CD4-positive, alpha-beta memory T cell (primary cell): ENCODE measurements around the gene BRIP1. TPM values are rescaled to one million over a fixed set of nuclear protein-coding genes. Genes with fewer than 3 reads are reported as not detected.

ENCODE experiments used
- CTCF ChIA-PET: fragments of 350-600 bp; sonication (Branson Sonifier 250); formaldehyde crosslinking; loops from one replicate; lab custom pipeline; 2021; ENCODE audit warnings: inconsistent platforms; ENCODE audit not compliant: partially characterized antibody; lab: Charles Lee
- POLR2A ChIA-PET: fragments of 350-600 bp; sonication (Branson Sonifier 250); formaldehyde crosslinking; loops from one replicate; lab custom pipeline; 2021; ENCODE audit not compliant: partially characterized antibody; lab: Charles Lee
- DNase-seq, 5 donors: peaks; one replicate each; pipeline versions ENCODE4 v3.0.0 to v3.0.0-alpha.2; 2020 to 2022; ENCODE audit warnings: mixed read lengths in 1 of 5
- H3K27ac ChIP-seq: one replicate; pipeline ENCODE4 v1.7.0; 2013; ENCODE audit warnings: low read depth, low read length
- H3K27me3 ChIP-seq: 2 replicates; pipeline ENCODE4 v1.7.0; 2013; ENCODE audit warnings: mild to moderate bottlenecking, low read length, moderate library complexity; ENCODE audit not compliant: insufficient read depth
- H3K36me3 ChIP-seq: 2 replicates; pipeline ENCODE4 v1.7.0; 2013; ENCODE audit warnings: mild to moderate bottlenecking, low read length, moderate library complexity; ENCODE audit not compliant: insufficient read depth
- H3K4me1 ChIP-seq: 2 replicates; pipeline ENCODE4 v1.7.0; 2013; ENCODE audit warnings: mild to moderate bottlenecking, low read length, moderate library complexity; ENCODE audit not compliant: insufficient read depth
- H3K4me3 ChIP-seq, 2 donors: one replicate each; pipeline ENCODE4 v1.7.0; 2013; ENCODE audit warnings: low read length in 2 of 2, mild to moderate bottlenecking in 1 of 2
- H3K9me3 ChIP-seq, 2 donors: one replicate each; pipeline ENCODE4 v1.7.0; 2013; ENCODE audit warnings: low read length in 2 of 2, control low read depth in 1 of 2; ENCODE audit not compliant: control insufficient read depth in 1 of 2
- H3K27ac Mint-ChIP-seq, 7 donors: one replicate each; pipeline ENCODE4 v1.8.0; 2020 to 2021; ENCODE audit warnings: mixed read lengths in 7 of 7, mild to moderate bottlenecking in 6 of 7, inconsistent platforms in 3 of 7, moderate library complexity in 3 of 7
- H3K27me3 Mint-ChIP-seq, 2 donors: one replicate each; pipeline ENCODE4 v1.8.0; 2020 to 2021; ENCODE audit warnings: mixed read lengths in 2 of 2
- H3K36me3 Mint-ChIP-seq, 2 donors: one replicate each; pipeline ENCODE4 v1.8.0; 2020 to 2021; ENCODE audit warnings: mixed read lengths in 2 of 2, inconsistent platforms in 1 of 2, mild to moderate bottlenecking in 1 of 2
- H3K4me1 Mint-ChIP-seq, 4 donors: one replicate each; pipeline ENCODE4 v1.8.0; 2020 to 2021; ENCODE audit warnings: mixed read lengths in 4 of 4, mild to moderate bottlenecking in 1 of 4
- H3K4me3 Mint-ChIP-seq, 8 donors: one replicate each; pipeline ENCODE4 v1.8.0; 2020 to 2021; ENCODE audit warnings: mixed read lengths in 8 of 8, mild to moderate bottlenecking in 7 of 8, moderate library complexity in 6 of 8, inconsistent platforms in 3 of 8
- H3K9me3 Mint-ChIP-seq, 8 donors: one replicate each; pipeline ENCODE4 v1.8.0; 2020 to 2021; ENCODE audit warnings: mixed read lengths in 8 of 8, mild to moderate bottlenecking in 5 of 8, inconsistent platforms in 3 of 8, moderate library complexity in 1 of 8
- intact Hi-C: fragments of 100-400 bp; cut with micrococcal nuclease; formaldehyde crosslinking; loops from one replicate; pipeline ENCODE4 v1.15.1; 2023
- polyA plus RNA-seq, 2 donors: library from polyadenylated mRNA; unstranded; fragments of 300-500 nt; fragmentation: Illumina TruSeq; gene quantifications; one replicate each; pipeline ENCODE4 v1.2.3, GENCODE V29; 2021
- total RNA-seq, 2 experiments: library from RNA; stranded (reverse); gene quantifications; one replicate each; pipeline ENCODE4 v1.2.3, GENCODE V29; 2021

Gene BRIP1
- total and polyA plus RNA-seq, 4 experiments from 2014 or later = 0.31 to 1.7 (median 1.3) TPM

DNA sequence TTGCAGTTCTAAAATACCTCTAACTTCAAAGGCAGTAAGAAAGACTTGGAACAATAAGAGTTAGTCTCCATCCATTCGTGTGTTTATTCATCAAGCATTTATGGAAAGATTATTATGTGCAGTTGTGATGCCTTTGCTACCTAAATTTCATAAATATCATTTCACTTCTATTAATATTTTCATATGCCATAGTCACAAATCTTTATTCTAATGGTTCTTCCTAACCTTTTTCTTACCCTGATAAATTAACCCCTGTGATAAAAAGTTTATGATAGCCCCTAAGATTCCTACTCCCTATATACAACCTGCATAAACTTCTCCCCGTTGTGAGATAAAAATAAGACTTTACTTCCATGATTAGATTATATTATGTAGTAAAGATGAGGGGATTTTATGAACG, 94.9 kb downstream of the BRIP1 start:
- no peaks in the 10 kb centered on the region for H3K36me3 ChIP-seq
- Mint-ChIP-seq H3K4me1 (no peaks in the 10 kb centered on the region), H3K9me3 (peaks cover 0 to 28% (median 16%) of the 10 kb centered on the region in 8 donors), H3K27me3 (no peaks in the 10 kb centered on the region), H3K4me3 (no peak overlapping the region), H3K36me3 (peaks cover 15 to 35% of the 10 kb centered on the region in 2 donors), H3K27ac (no peak overlapping the region)
- no peaks in the 10 kb centered on the region for H3K27me3 ChIP-seq
- POLR2A ChIA-PET = no interaction called here
- H3K4me1 ChIP-seq = no peaks in the 10 kb centered on the region
- intact Hi-C loops = no loop called here
- peaks cover 0 to 8% of the 10 kb centered on the region in 2 donors for H3K9me3 ChIP-seq
- DNase-seq = no peak
- CTCF ChIA-PET = no interaction called here
- no peak overlapping the region for H3K4me3 ChIP-seq
- no peak overlapping the region for H3K27ac ChIP-seq

DNA sequence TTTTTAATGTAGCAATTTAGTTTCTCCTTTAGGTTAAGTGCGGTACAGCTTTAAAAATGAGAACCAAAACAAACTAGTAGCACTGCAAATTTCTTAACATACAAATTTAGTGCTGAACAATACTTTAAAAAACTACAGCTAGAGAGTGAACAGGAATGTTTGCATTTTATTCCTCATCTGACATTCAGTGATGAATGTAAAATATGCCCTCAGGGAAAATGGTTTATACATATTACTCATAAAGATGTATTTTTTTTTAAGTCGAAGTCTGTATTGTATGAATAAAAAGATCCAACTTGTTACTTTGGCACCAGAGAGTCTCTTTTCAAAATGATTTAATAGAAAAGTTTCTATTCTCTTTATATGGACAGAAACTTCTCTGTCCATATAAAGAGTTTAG, 96.8 kb downstream of the BRIP1 start:
- POLR2A ChIA-PET = no interaction called here
- peaks cover 0 to 6% of the 10 kb centered on the region in 2 donors for H3K9me3 ChIP-seq
- Mint-ChIP-seq H3K9me3 (peaks cover 0 to 25% (median 14%) of the 10 kb centered on the region in 8 donors), H3K4me3 (no peak overlapping the region), H3K27ac (no peak overlapping the region), H3K36me3 (peaks cover 12 to 30% of the 10 kb centered on the region in 2 donors), H3K4me1 (no peaks in the 10 kb centered on the region), H3K27me3 (no peaks in the 10 kb centered on the region)
- H3K27me3 ChIP-seq = no peaks in the 10 kb centered on the region
- CTCF ChIA-PET = no interaction called here
- H3K4me3 ChIP-seq = no peak overlapping the region
- no peak for DNase-seq
- intact Hi-C loops = no loop called here
- no peaks in the 10 kb centered on the region for H3K4me1 ChIP-seq
- no peak overlapping the region for H3K27ac ChIP-seq
- no peaks in the 10 kb centered on the region for H3K36me3 ChIP-seq

DNA sequence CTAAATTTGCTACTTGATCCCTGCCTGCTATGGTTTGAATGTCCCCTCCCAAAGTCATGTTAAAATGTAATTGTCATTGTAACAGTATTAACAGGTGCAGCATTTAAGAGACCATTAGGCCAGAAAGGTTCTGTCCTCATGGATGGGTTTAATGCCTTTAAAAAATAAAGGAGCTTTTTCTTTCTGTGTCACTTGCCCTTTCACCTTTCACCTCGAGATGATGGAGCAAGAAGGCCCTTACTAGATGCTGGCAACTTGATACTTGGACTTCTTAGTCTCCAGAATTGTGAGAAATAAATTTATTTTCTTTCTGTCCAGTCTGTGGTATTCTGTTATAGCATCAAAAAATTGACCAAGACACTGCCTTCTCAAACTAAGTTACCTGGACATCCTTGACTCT, 98.5 kb downstream of the BRIP1 start:
- Mint-ChIP-seq H3K36me3 (peaks cover 6 to 18% of the 10 kb centered on the region in 2 donors), H3K4me3 (no peak overlapping the region), H3K27me3 (no peaks in the 10 kb centered on the region), H3K4me1 (no peaks in the 10 kb centered on the region), H3K27ac (no peak overlapping the region), H3K9me3 (peaks cover 0 to 12% (median 4%) of the 10 kb centered on the region in 8 donors)
- H3K4me1 ChIP-seq = no peaks in the 10 kb centered on the region
- ChIA-PET CTCF (no interaction called here), POLR2A (no interaction called here)
- no peak overlapping the region for H3K27ac ChIP-seq
- no peak for DNase-seq
- intact Hi-C loops = no loop called here
- no peak overlapping the region for H3K4me3 ChIP-seq
- no peaks in the 10 kb centered on the region for H3K27me3 ChIP-seq
- H3K36me3 ChIP-seq = no peaks in the 10 kb centered on the region
- H3K9me3 ChIP-seq = no peaks in the 10 kb centered on the region

DNA sequence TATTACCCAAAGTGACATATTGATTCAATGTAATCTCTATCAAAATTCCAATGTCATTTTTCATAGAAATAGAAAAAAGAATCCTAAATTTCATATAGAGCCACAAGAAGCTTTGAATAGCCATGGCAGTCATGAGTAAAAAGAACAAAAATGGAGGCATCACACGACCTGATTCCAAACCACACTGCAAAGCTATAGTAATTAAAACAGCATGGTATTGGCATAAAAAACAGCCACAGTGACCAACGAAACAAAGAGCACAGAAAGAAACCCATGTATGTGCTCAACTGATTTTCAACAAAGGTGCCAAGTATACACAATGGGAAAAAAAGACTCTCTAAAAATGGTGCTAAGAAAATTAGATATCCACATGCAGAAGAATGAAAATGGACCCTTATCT, 101.5 kb downstream of the BRIP1 start:
- Histone ChIP-seq H3K36me3 (no peaks in the 10 kb centered on the region), H3K9me3 (no peaks in the 10 kb centered on the region), H3K27ac (no peak overlapping the region), H3K4me1 (peaks cover 7% of the 10 kb centered on the region), H3K4me3 (no peak overlapping the region), H3K27me3 (no peaks in the 10 kb centered on the region)
- Mint-ChIP-seq H3K9me3 (peaks cover 0 to 5% (median 2%) of the 10 kb centered on the region in 8 donors), H3K27me3 (no peaks in the 10 kb centered on the region), H3K27ac (no peak overlapping the region), H3K4me3 (no peak overlapping the region), H3K4me1 (peaks cover 0 to 5% (median 1%) of the 10 kb centered on the region in 4 donors), H3K36me3 (peaks cover 3 to 4% of the 10 kb centered on the region in 2 donors)
- intact Hi-C loops = no loop called here
- ChIA-PET POLR2A (no interaction called here), CTCF (no interaction called here)
- no peak for DNase-seq

DNA sequence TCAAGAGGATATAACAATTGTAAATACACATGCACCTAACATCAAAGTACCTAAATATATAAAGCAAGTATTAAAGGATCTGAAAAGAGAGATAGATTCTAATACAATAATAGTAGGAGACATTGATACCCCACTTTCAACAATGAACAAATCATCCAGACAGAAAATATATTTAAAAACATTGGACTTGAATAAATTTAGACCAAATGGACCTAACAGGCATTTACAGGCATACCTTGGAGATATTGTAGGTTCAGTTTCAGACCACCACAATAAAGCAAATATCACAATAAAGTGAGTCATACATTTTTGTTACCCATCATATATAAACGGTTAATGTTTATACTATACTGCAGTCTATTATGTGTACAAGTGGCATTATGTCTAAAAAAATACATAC, 104.0 kb downstream of the BRIP1 start:
- ChIA-PET POLR2A (no interaction called here), CTCF (no interaction called here)
- intact Hi-C loops = no loop called here
- Mint-ChIP-seq H3K4me1 (peaks cover 0 to 5% (median 1%) of the 10 kb centered on the region in 4 donors), H3K27ac (no peak overlapping the region), H3K9me3 (peaks cover 0 to 5% (median 2%) of the 10 kb centered on the region in 8 donors), H3K27me3 (no peaks in the 10 kb centered on the region), H3K4me3 (no peak overlapping the region), H3K36me3 (peaks cover 3 to 4% of the 10 kb centered on the region in 2 donors)
- Histone ChIP-seq H3K36me3 (no peaks in the 10 kb centered on the region), H3K4me1 (peaks cover 7% of the 10 kb centered on the region), H3K27me3 (no peaks in the 10 kb centered on the region), H3K4me3 (no peak overlapping the region), H3K9me3 (no peaks in the 10 kb centered on the region), H3K27ac (no peak overlapping the region)
- no peak for DNase-seq

DNA sequence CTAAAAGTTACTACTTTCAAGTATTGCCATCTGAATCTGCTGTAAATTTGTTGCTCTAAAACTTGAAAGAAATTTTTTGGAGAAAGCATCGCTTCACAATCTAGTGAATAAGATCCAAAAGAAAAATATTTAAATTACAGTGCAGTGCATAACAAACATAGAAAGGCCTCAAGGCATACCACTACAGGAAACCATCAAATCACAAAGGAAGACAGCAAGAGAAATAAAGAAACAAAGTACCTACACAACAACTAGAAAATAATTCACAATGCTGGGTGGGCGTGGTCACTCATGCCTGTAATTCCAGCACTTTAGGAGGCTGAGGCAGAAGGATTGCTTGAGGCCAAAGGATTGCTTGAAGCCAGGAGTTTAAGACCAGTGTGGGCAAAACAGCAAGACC, 104.9 kb downstream of the BRIP1 start:
- Mint-ChIP-seq H3K4me1 (peaks cover 0 to 5% (median 1%) of the 10 kb centered on the region in 4 donors), H3K27me3 (no peaks in the 10 kb centered on the region), H3K27ac (no peak overlapping the region), H3K4me3 (no peak overlapping the region), H3K36me3 (peaks cover 3 to 4% of the 10 kb centered on the region in 2 donors), H3K9me3 (peaks cover 0 to 5% (median 2%) of the 10 kb centered on the region in 8 donors)
- ChIA-PET CTCF (no interaction called here), POLR2A (no interaction called here)
- H3K4me1 ChIP-seq = peaks cover 7% of the 10 kb centered on the region
- H3K4me3 ChIP-seq = no peak overlapping the region
- no peaks in the 10 kb centered on the region for H3K9me3 ChIP-seq
- no peaks in the 10 kb centered on the region for H3K36me3 ChIP-seq
- no peak for DNase-seq
- H3K27ac ChIP-seq = no peak overlapping the region
- H3K27me3 ChIP-seq = no peaks in the 10 kb centered on the region
- intact Hi-C loops = no loop called here

DNA sequence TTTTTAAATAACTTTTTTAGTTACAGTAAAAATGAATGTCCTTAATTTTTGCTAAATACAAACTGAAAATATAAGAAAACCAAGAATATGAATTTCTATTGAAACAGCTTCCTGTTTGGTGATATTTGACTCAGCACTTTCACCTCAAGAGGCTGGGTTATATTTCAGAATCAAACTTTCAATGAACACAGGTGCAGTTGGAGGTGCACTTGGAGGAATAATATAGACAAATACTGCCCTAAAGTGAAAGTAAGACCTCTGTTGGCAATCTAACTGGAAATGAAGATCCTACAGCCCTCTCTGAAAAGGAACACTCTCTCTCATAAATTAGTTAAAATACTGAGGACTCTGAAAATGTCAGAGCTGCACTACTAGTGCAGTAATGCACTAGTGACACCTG, 106.2 kb downstream of the BRIP1 start:
- intact Hi-C loops = no loop called here
- POLR2A ChIA-PET = no interaction called here
- H3K4me1 ChIP-seq = peaks cover 7% of the 10 kb centered on the region
- Mint-ChIP-seq H3K9me3 (peaks cover 0 to 5% (median 2%) of the 10 kb centered on the region in 8 donors), H3K36me3 (peaks cover 3 to 4% of the 10 kb centered on the region in 2 donors), H3K4me1 (peaks cover 0 to 5% (median 1%) of the 10 kb centered on the region in 4 donors), H3K27ac (no peak overlapping the region), H3K27me3 (no peaks in the 10 kb centered on the region), H3K4me3 (no peak overlapping the region)
- H3K27ac ChIP-seq = no peak overlapping the region
- H3K4me3 ChIP-seq = no peak overlapping the region
- H3K36me3 ChIP-seq = no peaks in the 10 kb centered on the region
- CTCF ChIA-PET = no interaction called here
- no peaks in the 10 kb centered on the region for H3K9me3 ChIP-seq
- DNase-seq = no peak
- H3K27me3 ChIP-seq = no peaks in the 10 kb centered on the region

DNA sequence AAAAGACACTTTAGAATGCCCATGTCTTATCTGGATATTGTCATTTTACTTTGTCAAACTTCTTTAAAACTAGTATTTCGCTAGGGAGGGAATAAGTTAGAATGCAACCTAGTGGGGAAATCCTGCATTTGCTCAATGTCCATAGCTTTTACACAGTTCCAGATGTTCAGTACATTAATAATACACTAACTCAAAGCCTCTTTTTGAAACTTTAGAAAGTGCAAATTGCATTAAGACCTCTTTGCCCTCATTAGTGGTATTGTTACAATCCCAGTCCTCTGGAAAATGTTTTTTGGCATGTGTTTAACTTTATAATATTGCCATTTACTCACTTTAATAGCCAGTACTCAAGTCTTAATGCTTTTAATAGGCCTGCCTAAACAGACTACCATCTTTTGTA, 106.8 kb downstream of the BRIP1 start:
- Histone ChIP-seq H3K36me3 (no peaks in the 10 kb centered on the region), H3K27me3 (no peaks in the 10 kb centered on the region), H3K9me3 (no peaks in the 10 kb centered on the region), H3K4me1 (peaks cover 7% of the 10 kb centered on the region), H3K4me3 (no peak overlapping the region), H3K27ac (no peak overlapping the region)
- CTCF ChIA-PET = no interaction called here
- Mint-ChIP-seq H3K4me1 (peaks cover 0 to 5% (median 1%) of the 10 kb centered on the region in 4 donors), H3K9me3 (peaks cover 0 to 4% (median 1%) of the 10 kb centered on the region in 8 donors), H3K27ac (peak overlapping the region in 1 of 7 donors; percentile 10), H3K4me3 (no peak overlapping the region), H3K27me3 (no peaks in the 10 kb centered on the region), H3K36me3 (peaks cover 3 to 4% of the 10 kb centered on the region in 2 donors)
- no peak for DNase-seq
- intact Hi-C loops = no loop called here
- POLR2A ChIA-PET = no interaction called here
